ENCODE results near the gene CFAP299.
A peak's percentile ranks its signal among the peaks of the same experiment; 100 is the strongest.
"Not testable (repeated sequence)": the region's sequence is repeated elsewhere in the genome, so short reads cannot be mapped to it uniquely, and the experiment has no call there.

CFAP299 gene

DNA sequence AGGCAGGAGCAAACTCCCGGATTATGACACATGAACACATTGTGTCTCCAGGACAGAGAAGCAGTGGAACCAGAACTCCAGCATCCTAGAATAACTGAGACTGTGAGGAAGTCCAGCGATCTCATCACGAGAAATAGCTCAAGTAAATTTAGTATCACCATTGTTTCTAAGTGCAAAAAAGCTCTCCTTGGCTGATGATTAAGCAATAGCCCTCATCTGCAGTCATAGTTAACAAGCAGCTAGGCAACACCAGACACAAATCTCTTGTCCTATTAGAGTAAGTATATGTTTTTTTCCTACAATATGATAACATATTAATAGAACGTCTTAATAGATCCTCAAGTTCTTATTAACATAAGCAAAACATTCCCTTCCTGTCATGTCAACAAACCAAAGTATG is 2.4 kb upstream of the CFAP299 start:
- no peak for DNase-seq

DNA sequence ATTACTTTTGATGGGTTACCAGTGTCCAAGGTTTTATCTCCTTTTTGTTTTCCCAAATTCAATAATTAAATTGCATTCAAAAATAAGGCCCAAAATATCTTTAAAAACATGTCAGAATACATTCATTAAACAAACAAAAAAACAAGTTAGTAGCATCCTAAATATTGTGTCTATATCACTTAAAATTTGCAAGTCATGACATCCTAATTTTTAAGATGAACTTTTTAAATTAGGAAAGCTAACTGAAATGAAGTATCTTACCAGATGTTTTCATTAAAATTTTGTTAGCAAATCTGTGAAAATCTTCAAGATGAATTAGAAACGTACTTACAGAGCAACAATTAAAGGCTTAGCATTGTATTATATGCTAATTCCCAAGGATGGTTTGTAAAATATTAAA is 962 bp upstream of the CFAP299 start:
- DNase-seq = no peak

DNA sequence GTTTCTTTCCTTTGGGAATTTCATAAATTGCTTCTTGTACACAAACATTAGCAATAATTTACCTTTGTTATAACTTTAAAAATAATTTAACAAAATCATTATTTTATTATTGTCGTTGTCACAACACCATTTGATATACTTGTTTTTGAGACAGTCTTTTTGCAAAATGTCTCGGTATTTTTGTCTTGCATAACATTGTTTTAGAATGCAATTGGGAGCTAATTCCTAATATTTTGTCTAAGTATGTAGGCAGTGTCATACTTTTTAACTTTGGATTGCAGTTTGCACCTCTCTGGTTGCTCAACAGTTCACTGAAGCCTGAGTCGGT is 340 bp upstream of the CFAP299 start:
- no peak for DNase-seq

DNA sequence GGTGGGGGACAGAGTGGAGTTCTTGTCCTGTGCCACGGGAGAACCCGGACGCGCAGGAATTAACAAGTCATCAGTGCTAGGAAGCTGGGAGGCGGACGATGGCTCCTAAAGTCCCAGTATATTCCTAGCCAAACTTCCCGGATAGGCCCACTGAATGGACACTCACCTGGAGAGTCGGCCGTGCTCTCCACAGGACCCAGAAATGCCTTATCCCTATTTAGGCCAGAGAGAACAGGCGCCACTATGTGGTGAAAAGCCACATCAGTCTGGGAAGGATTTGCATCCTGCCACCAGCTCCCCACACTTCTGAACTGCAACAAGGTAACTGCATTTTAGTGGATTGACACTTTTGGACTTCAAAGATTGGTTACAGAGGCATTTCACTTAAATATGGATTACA is 1.1 kb downstream of the CFAP299 start:
- no peak for DNase-seq

DNA sequence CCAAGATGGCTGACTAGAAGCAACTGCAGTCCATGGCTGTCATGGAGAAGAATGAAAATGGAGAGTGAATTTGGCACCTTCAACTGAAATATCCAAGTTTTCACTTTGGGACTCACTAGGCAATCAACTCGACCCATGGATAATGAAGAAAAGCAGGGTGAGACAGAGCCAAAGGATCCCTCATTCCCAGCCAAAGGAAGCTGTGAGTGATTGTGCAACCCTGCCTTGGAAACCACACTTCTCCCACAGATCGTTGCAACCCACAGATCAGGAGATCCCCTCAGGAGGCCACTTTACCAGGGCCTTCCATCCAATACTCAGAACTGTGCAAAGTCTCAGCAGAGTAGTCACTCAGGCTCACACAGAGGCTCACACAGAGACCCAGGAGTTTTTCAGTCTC is 4.5 kb downstream of the CFAP299 start:
- no peak for DNase-seq

DNA sequence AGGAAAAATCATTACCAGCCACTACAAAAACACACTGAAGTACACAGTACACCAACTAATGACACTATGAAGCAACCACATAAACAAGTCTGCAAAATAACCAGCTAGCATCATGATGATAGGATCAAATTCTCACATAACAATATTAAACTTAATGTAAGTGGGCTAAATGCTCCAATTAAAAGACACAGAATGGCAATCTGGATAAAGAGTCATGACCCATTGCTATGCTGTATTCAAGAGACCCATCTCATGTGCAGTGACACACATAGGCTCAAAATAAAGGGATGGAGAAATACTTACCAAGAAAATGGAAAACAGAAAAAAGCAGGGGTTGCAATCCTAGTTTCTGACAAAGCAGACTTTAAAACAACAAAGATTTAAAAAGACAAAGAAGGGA is 7.2 kb downstream of the CFAP299 start:
- not testable (repeated sequence) for DNase-seq

DNA sequence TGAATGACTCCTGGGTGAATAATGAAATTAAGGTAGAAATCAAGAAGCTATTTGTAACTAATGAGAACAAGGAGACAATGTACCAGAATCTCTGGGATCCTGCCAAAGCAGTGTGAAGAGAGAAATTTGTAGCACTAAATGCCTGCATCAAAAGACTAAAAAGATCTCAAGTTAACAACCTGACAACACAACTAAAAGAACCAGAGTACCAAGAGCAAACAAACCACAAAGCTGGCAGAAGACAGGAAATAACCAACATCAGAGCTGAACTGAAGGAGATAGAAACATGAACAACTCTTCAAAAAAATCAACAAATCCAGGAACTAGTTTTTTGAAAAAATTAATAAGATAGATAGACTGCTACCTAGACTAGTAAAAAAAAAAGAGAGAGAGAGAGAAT is 8.4 kb downstream of the CFAP299 start:
- DNase-seq = no peak

DNA sequence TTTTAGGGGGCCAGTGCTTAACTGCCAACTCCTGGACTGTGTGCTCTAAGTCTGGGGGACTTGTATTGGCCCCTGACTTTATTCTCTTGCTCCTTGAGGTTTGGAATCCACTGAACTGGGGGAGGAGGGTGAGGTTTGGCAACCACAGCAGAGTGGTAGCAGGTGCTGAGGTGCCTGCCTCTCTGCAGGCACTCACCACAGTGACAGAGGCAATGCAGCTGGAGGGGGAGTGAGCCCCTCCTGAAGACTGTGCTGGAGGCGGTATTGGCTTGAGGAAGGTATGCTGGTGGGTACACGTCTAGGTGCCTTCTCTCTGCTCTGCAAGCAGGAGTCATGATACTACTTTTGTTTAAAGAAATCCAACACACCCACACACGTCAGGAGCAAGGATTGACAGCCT is 24.6 kb downstream of the CFAP299 start:
- DNase-seq = no peak

DNA sequence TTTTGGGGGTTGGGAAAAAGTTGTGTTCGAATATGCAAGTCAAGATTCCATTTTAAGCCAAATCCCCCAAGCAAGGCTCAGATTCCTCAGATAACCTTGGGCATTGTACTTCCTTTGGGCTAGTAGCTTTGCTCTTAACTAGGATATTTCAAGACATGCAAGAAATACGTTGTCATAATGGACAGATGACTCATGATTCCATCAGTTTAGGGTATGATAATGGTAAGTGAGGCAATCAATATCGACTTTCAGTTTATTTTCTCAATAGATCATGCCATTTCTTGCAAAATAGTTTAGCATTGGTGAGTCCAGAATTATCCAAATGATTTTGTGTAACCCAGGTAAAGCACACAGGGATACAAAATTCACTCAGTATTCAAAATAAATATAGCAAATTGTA is 25.4 kb downstream of the CFAP299 start:
- DNase-seq = no peak

DNA sequence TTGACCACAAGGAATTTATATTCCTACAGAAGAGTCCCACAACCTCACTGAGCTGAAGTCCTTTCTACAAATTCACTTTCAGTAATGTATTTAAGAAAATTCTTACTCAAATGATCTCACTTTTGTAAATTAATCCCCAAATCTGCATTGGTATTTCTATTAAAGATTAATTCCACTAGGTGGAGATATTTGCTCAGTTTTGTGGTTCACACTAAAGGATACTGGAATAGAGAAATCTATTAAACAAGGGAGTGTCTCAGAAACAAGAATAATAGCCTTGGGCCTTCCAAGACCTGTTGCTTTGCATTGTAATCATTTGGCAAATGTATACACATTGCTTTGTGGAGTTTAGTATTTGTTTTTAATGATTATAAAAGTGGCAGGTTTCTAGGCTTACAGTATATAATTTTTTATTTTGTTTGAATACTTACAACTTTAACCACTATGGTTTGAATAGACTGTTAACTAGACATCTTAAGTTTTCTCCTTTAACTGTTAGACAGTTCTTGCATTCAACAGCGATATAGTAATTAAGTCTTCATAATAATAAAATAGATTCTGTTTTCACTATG is 25.9 kb downstream of the CFAP299 start:
- no peak for DNase-seq

DNA sequence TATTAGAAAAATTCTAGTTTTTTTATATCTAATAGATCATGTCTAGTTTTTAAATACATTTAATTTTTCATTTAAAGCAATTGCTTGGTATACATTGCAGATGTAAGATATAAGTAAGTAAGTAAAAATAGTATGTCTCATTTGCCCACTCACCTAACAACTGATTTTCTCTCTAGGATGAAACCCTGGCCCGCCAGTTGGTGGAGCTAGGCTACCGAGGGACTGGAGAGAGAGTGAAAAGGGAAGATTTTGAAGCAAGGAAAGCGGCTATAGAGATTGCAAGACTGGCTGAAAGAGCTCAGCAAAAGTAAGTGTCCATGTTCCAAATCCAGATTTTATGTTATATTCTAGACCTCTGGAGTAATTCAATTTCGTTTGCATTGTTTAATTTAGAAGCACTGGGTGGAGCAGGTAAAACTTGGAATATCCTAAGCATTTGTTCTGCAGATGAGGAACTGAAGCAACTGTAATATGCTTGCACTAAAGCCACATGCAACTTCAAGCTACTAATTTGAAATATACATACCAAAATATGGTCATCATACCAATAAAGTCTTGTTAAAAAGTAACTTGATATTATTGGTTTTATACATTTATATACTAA is 27.1 kb downstream of the CFAP299 start:
- DNase-seq = peak; percentile 18 to 21

DNA sequence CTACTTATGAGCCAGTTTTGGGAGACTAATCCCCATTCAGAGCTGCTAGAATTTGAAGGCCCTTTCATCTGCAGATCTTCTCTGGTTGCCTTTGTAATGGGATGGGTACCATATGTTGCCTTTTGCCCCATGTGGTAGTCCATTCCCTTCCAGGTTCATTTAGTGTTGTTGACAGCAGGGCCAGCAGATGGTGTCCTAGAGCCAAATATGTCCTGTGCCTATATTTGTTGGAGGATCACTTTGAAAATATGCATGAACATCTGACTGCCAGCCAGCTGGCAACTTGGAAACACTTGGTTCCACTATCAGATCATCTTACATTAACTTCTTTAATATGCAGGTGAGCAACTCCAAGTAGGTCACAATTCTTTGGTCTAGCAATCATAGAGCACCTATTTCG is 30.4 kb downstream of the CFAP299 start:
- peak; percentile 22 to 40 for DNase-seq

DNA sequence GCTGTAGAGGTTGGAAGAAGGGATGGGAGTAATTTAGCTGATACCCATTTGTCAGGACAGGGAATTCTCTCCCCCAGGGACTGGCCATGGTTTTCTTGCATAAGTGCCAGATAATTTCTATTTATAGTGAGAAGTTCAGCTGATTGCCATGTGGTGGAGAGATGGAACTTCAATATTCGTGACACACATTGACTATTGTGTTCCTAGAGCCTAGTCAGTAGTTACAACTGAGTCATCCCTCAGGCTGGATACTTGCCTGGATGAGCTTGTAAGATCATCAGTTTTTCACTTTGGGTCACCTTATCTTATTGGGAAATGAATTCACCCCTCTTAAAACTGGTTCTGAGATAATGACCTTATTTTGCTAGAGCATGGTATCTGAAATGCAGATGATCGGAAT is 32.2 kb downstream of the CFAP299 start:
- no peak for DNase-seq

DNA sequence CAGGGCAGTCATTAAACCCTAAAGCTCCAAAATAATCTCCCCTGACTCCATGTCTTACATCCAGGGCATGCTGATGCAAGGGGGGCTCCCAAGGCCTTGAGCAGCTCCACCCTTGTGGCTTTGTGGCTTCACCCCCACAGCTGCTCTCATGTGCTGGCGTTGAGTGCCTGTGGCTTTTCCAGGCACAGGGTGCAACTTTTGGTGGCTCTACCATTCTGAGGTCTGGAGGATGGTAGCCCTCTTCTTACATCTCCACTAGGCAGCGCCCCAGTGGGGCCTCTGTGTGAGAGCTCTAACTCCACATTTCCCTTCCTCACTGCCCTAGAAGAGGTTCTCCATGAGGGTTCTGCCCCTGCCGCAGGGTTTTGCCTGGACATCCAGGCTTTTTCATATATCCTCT is 35.1 kb downstream of the CFAP299 start:
- no peak for DNase-seq

DNA sequence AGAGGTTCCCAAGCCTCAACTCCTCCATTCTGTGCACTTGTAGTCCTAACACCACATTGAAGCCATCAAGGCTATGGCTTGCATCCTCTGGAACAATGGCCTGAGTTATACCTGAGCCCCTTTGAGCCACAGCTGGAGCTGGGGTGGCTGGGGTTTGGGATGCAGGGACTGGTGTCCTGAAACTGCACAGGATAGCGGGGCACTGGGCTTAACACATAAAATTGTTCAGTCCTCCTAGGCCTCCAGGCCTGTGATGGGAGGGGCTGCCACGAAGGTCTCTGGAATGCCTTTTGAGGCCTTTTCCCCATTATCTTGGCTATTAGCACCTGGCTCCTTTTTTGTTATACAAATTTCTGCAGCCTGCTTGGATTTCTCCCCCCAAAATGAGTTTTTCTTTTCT is 35.5 kb downstream of the CFAP299 start:
- no peak for DNase-seq

DNA sequence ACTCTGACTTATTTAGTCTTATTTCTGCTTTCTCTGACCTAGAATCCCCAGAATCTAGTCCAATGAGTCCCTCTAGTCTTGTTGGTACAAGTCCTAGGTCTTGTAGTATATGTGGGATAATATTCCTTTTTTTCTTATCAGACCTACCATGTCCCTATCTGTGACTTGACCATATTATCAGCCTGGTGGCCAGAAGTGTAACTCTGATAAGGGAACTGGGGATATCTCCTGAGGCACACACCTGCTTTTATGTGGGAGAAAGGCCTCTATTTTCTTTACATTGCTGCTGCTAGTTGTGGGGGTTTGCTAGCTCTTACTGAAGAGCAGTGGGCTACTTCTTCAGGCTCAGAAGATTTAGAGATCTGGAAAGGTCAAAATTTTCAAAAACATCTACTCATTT is 38.6 kb downstream of the CFAP299 start:
- DNase-seq = no peak

DNA sequence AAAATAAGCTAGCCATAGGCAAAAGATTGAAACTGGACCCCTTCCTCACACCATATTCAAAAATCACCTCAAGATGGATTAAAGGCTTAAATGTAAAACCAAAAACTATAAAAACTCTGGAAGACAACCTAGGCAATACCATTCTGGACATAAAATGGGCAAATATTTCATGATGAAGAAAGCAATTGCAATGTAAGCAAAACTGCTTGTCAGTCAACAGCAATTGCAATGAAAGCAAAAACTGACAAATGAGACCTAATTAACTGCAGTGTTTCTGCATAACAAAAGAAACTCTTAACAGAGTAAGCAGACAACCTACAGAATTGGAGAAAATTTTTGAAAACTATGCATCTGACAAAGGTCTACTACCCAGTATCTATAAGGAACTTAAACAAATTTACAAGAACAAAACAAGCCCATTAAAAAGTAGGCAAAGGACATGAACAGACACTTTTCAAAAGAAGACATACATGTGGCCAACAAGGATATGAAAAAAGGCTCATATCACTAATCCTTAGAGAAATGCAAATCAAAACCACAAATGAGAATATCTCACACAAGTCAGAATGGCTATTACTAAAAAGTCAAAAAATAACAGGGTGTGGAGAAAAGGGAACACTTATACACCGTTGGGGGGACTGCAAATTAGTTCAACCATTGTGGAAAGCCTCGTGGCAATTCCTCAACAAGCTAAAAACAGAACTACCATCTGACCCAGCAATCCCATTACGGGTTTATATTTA is 46.7 kb downstream of the CFAP299 start:
- DNase-seq = no peak

DNA sequence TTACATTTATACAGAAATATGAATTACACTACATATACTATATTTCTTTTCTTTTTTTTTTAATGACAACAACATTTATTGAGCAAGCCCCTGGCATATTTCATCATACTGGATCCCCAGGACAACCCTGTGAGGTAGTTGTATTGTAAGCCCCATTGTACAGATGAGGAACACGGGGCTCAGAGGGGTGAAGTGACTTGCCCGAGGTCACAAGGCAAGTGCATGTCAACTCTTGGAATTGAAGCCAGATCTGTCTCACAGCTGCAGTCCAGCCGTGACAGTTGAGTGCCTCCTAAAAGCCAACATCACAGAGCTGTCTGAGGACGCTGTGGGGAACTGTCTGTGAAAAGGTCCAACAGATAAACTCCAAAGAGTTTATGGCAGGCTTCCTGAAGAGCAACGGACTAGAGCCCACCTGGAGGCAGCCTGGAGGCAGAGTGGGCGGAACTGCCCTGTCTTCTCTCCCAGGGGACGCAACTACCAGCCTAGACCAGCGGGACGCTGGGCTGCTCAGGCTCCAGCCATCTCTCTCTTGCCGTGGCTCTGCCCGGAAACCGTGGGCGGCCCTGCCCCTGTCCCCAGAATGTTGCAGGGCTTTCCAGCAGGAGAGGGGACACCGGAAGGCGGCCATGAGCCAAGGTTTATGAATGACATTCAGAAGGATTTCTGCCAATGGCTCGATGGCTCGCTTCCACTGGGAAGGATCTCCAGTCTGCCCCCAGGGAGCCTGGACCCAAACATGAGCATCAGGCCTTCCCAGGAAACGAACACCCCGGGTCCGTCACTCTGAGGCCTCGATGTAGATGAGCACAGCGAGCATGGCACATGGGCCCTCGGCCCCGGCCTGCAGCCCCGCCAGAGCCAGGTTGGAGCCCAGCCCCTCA is 50.1 kb downstream of the CFAP299 start:
- DNase-seq = no peak

DNA sequence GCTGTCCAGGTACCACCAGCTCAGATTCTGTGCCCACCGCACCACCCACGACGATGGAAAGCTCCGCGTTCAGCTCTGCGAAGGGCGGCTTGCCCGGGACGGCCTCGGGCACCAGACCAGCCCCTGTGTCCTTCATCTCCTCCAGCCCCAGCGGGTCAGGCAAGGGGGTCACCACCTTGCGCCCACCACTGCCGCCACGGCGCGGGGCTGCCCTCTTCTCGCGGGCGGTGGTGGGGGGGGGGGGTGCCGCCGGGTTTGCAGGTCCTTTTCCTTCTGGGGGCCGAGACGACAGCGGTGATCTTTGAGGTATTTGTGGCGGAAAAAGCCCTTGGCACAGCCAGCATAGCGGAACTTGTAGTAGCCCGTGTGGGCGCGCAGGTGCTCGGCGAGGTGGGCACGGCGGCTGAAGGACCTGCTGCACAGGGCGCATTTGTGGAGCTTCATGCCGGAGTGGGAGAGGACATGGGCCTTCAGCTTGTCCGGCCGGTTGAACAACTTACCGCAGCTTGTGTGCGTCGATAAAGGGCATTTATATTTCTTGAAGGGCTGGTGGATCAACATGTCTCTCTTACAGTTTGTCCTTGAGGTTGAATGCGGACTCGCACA is 50.9 kb downstream of the CFAP299 start:
- no peak for DNase-seq

DNA sequence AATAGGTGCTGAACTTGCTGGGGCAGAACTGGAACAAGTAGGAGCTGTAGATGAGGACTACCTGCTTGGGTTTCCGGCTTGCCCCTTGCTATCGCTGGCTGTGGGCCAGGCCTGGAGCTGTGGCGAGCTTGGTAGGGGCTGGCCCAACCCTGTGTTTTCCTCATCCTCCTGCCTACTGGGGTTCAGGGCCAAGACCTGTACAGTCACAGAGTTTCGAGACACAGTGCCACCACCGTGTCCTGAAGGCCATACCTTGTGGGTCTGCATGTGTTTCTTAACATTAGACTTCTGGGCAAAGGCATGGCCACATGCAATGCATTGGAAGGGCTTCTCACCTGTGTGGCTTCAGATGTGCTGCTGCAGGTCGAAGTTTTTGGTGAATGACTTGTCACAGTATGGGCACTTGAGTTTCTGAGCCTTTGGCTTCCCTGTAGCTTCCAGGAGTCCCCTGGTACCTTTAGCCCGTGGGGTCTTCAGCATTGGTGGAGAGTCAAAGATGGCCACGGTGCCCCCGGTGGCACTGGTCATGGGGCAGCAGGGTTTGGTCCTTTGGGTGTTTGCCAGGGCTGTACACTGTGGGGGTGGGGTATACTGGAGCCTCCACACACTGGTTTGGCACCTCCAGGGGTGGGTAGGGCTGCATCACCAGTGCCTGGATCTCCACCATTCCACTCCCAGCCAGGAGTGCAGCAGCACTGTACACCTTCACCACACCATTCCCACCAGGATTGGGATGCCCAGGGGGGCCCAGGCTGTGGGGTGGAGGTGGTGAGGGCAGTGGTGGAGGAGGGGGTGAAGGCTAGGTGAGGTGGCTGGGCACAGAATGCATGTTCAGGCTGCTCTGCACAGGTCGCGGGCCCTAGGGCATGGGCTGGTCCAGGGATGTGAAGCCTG is 52.1 kb downstream of the CFAP299 start:
- no peak for DNase-seq

DNA sequence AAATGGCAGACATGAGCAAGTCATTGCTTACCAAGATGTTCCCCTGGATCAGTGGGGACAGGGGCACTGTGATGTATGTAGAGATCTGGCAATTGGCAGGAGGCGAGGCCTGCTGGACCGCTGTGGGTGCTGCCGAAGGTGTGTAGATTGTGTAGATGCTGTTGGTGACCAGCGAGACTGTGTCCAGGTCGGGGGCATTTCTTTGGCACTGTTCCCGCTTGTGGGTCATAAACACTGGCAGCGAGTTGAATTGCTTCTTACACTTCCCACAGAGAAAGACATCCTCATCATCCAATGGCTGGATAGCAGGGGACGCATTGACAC is 52.7 kb downstream of the CFAP299 start:
- DNase-seq = no peak

DNA sequence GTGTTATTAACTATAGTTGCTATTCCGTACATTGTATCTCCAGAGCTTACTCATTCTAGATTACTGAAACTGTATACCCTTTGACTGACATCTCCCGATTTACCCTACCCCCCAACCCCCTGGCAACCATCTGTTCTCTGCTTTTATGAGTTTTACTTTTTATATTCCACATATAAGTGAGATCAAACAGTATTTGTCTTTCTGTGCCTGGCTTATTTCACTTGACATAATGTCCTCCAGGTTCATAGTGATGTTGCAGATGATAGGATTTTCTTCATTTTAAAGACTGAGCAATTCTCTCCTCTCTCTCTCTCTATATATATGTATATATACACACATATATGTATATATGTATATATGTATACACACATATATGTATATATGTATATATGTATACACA is 54.6 kb downstream of the CFAP299 start:
- no peak for DNase-seq
